Mammary epithelial cell (primary cell): ENCODE measurements around the gene MCF2L.

ENCODE experiments used
- CTCF ChIP-seq, 2 donors: IDR thresholded peaks in 1 of 2; conservative IDR thresholded peaks in 1 of 2; 2 replicates each; pipeline ENCODE4 v1.5.1; 2011 to 2012; ENCODE audit warnings: inconsistent platforms in 2 of 2, low read length in 2 of 2, mild to moderate bottlenecking in 2 of 2, control low read depth in 1 of 2, low read depth in 1 of 2; ENCODE audit not compliant: insufficient read depth in 1 of 2; ENCODE audit errors: extremely low read depth in 1 of 2
- EZH2 ChIP-seq: IDR thresholded peaks from 2 replicates; pipeline ENCODE4 v1.6.1; 2012; ENCODE audit warnings: low read length, inconsistent platforms, borderline replicate concordance

- TF ChIP-seq CTCF (conservative IDR thresholded peaks at IDR 0.05 in 1 of 2, IDR thresholded peaks at IDR 0.05 in 1 of 2; ENCODE audit: extremely low read depth in 1 of 2, insufficient read depth in 1 of 2, low read depth in 1 of 2, low read length in 2 of 2), result no peak
- TF ChIP-seq EZH2, result no peak
These were observed 78.6 kb downstream of the MCF2L start for GRCh38 chr13:113047587-113047986.
